Neural cell (in vitro differentiated cells): ENCODE measurements around the gene FOXA3.

Source experiments
- POLR2AphosphoS5 ChIP-seq: IDR thresholded peaks from 2 replicates; pipeline ENCODE4 v1.6.1; 2012
- TF ChIP-seq, protein P1 (sequence below): fragments of 450-650 bp; IDR thresholded peaks from 2 replicates; pipeline ENCODE4 v1.5.1; 2014; ENCODE audit warnings: antibody characterized with exemption, mild to moderate bottlenecking, moderate library complexity; ENCODE audit not compliant: poor library complexity, severe bottlenecking

DNA sequence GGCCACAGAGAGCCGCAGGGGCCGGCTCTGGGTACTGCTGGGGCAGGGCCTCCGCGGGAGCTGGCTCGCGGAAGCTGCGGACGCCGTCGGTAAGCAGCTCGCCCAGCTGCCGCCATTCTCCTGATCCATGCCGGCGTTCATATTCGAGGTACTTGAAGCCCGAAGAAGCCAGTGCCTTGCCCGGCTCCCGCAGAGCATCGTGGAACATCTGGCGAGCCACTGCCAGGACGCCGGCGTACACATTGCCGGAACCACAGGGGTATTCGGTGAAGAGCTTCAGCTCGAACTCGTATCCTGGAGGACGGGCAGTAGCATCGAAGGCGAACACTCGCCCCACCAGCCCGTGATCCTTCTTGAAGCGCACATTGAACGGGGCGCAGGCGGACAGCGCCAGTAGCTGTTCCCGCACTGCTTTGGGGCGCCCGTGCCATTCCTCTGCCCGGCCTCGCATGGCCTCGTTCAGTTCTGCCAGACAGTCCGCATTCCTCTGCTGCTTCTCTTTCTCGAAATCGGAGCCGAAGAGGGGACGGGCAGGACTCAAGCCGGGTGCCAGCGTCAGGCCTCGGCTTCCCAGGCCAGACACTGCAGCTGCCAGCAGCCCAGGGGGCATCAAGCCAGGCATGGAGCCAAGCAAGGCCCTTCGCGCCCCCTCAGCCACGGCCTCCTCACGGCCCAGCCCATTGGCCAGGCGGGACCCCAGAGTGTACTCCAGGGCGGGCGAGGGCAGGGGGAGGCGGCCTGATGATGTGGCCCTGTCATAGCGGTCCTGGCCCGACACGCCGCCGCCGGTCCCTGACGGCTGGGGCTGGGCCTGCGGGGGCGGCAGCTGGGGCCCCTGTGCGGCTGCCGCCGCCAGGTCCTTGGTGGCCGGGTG is 20.8 kb downstream of the FOXA3 start:
- TF ChIP-seq, protein P1, sequence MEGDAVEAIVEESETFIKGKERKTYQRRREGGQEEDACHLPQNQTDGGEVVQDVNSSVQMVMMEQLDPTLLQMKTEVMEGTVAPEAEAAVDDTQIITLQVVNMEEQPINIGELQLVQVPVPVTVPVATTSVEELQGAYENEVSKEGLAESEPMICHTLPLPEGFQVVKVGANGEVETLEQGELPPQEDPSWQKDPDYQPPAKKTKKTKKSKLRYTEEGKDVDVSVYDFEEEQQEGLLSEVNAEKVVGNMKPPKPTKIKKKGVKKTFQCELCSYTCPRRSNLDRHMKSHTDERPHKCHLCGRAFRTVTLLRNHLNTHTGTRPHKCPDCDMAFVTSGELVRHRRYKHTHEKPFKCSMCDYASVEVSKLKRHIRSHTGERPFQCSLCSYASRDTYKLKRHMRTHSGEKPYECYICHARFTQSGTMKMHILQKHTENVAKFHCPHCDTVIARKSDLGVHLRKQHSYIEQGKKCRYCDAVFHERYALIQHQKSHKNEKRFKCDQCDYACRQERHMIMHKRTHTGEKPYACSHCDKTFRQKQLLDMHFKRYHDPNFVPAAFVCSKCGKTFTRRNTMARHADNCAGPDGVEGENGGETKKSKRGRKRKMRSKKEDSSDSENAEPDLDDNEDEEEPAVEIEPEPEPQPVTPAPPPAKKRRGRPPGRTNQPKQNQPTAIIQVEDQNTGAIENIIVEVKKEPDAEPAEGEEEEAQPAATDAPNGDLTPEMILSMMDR: no peak
- no peak for TF ChIP-seq POLR2AphosphoS5
